GM12878 (cell line): ENCODE measurements around the gene INTS7. TPM values are rescaled to one million over a fixed set of nuclear protein-coding genes. Genes with fewer than 3 reads are reported as not detected.

ENCODE experiments used
- CHD4 ChIP-seq: fragments of 200-600 bp; sonication (generic); IDR thresholded peaks from 2 replicates; pipeline ENCODE4 v1.6.1; 2016; ENCODE audit warnings: mild to moderate bottlenecking
- CREB1 ChIP-seq: IDR thresholded peaks from 2 replicates; pipeline ENCODE4 v1.6.1; 2012; ENCODE audit warnings: low read depth, mild to moderate bottlenecking, inconsistent platforms
- EP300 ChIP-seq, 2 experiments: fragments of 150-350 bp in 1 of 2; IDR thresholded peaks; 2 replicates each; pipeline ENCODE4 v1.6.1; 2011 to 2012; ENCODE audit warnings: low read depth in 2 of 2, low read length in 2 of 2, borderline replicate concordance in 1 of 2, improper control_type of control experiment in 1 of 2, inconsistent platforms in 1 of 2; ENCODE audit not compliant: control insufficient read depth in 1 of 2
- FOXK2 ChIP-seq: fragments of 450-650 bp; IDR thresholded peaks from 2 replicates; pipeline ENCODE4 v1.6.1; 2017; ENCODE audit warnings: mild to moderate bottlenecking, moderate library complexity
- IKZF1 ChIP-seq: fragments of 450-650 bp; conservative IDR thresholded peaks from 2 replicates; pipeline ENCODE4 v1.6.1; 2017; ENCODE audit warnings: antibody characterized with exemption, mild to moderate bottlenecking
- KAT2A ChIP-seq: conservative IDR thresholded peaks from 2 replicates; pipeline ENCODE4 v1.6.1; 2011; ENCODE audit warnings: low read depth, low read length; ENCODE audit not compliant: control insufficient read depth
- MEF2B ChIP-seq: fragments of 450-650 bp; IDR thresholded peaks from 2 replicates; pipeline ENCODE4 v1.6.1; 2018; ENCODE audit warnings: mild to moderate bottlenecking, moderate library complexity; ENCODE audit not compliant: partially characterized antibody, poor library complexity, severe bottlenecking
- MYB ChIP-seq: fragments of 150-350 bp; IDR thresholded peaks from 2 replicates; pipeline ENCODE4 v1.6.1; 2014; ENCODE audit warnings: mild to moderate bottlenecking, low read depth, low read length, borderline replicate concordance
- MYC ChIP-seq: IDR thresholded peaks from 2 replicates; pipeline ENCODE4 v1.6.1; 2011; ENCODE audit warnings: mild to moderate bottlenecking, low read length, moderate library complexity, inconsistent platforms; ENCODE audit not compliant: insufficient read depth, insufficient replicate concordance, insufficient read length, severe bottlenecking
- NFYA ChIP-seq: IDR thresholded peaks from 2 replicates; pipeline ENCODE4 v1.6.1; 2011; ENCODE audit warnings: low read depth, mild to moderate bottlenecking, low read length, improper control_type of control experiment, borderline replicate concordance
- NR2F1 ChIP-seq: fragments of 450-650 bp; conservative IDR thresholded peaks from 2 replicates; pipeline ENCODE4 v1.6.1; 2017; ENCODE audit warnings: mild to moderate bottlenecking
- SIN3A ChIP-seq: IDR thresholded peaks from 2 replicates; pipeline ENCODE4 v1.6.1; 2012; ENCODE audit warnings: low read depth, low read length, improper control_type of control experiment
- SIX5 ChIP-seq: IDR thresholded peaks from 2 replicates; pipeline ENCODE4 v1.6.1; 2011; ENCODE audit warnings: mild to moderate bottlenecking, low read depth, low read length, moderate library complexity; ENCODE audit not compliant: severe bottlenecking
- SMARCA5 ChIP-seq: fragments of 450-650 bp; IDR thresholded peaks from 2 replicates; pipeline ENCODE4 v1.6.1; 2017; ENCODE audit warnings: mild to moderate bottlenecking
- SMC3 ChIP-seq: IDR thresholded peaks from 2 replicates; pipeline ENCODE4 v1.6.1; 2011; ENCODE audit warnings: low read length, improper control_type of control experiment, borderline replicate concordance
- SRF ChIP-seq, 2 experiments: IDR thresholded peaks; 2 replicates each; pipeline ENCODE4 v1.6.1; 2011; ENCODE audit warnings: low read depth in 2 of 2, low read length in 2 of 2, mild to moderate bottlenecking in 1 of 2, moderate library complexity in 1 of 2
- TCF12 ChIP-seq: IDR thresholded peaks from 2 replicates; pipeline ENCODE4 v1.6.1; 2011; ENCODE audit warnings: low read depth, mild to moderate bottlenecking, low read length
- ZBED1 ChIP-seq: IDR thresholded peaks from 2 replicates; pipeline ENCODE4 v1.6.1; 2016; ENCODE audit warnings: borderline replicate concordance
- polyA plus RNA-seq, 11 experiments: library from polyadenylated mRNA; depleted of rRNA in 4 of 11; unstranded in 6 of 11; stranded (reverse) in 5 of 11; fragments of >200 nt; fragmentation: Nextera tagmentation in 4 of 11; fragmentation: Illumina TruSeq in 1 of 11; extraction: Ambion mirVana in 4 of 11; extraction: Trizol in 1 of 11; gene quantifications; 1 replicate in 1 of 11; 2 replicates in 10 of 11; pipeline versions ENCODE4 v1.2.1 to v1.2.3, GENCODE V29; 2011 to 2016; ENCODE audit warnings: inconsistent platforms in 2 of 11, missing spikeins in 2 of 11, low read depth in 1 of 11
- total RNA-seq, 4 experiments: library from RNA; depleted of rRNA in 3 of 4; stranded (reverse); fragments of >200 nt in 3 of 4; fragmentation: Illumina TruSeq in 1 of 4; extraction: Trizol in 1 of 4; gene quantifications; 2 replicates each; pipeline versions ENCODE4 v1.2.1 to v1.2.3, GENCODE V29; 2013 to 2021
- TF ChIP-seq, protein P1 (sequence below): IDR thresholded peaks from 2 replicates; pipeline ENCODE4 v1.6.1; 2012; ENCODE audit warnings: mild to moderate bottlenecking, low read depth, low read length
- TF ChIP-seq, protein P2 (sequence below): IDR thresholded peaks from 2 replicates; pipeline ENCODE4 v1.6.1; 2012; ENCODE audit warnings: improper control_type of control experiment, low read depth, low read length; ENCODE audit not compliant: insufficient replicate concordance

Gene INTS7
- total and polyA plus RNA-seq, 10 of the 15 experiments (the other 5 are each of a cell fraction or from before 2014, with no cell fraction given): 17.1 to 49.1 (median 26.8) TPM

DNA sequence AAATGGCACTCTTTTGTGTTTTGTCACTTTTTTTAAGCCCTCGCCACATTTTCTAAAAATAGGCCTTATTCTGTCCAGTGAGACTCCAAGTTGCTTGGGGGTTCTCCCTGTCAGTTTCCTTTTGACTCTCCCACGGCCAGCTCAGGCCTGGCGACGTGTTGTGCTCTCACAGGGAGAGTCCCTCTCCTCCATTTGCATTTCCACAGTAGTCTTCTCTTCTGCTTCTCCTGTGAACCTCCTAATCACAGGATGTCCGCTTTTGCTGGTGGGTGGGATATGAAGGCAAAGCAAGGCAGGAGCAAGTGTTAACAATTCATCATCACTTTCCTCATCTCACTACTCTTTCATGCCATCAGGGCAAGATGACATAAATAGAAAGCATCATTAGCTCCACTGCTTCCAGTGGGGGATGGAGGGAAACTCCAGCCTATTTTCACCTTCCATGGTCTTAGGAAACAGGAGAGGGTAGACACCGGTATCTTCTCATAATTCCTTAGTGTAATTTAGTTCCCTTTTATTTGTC is 99.8 kb downstream of the INTS7 start (continued):
- peak; percentile 80 for TF ChIP-seq TCF12
- TF ChIP-seq CHD4: no peak
- no peak for TF ChIP-seq MYC
- no peak for TF ChIP-seq MYB
- no peak for TF ChIP-seq NFYA
- TF ChIP-seq SIX5: no peak
- TF ChIP-seq, protein P1, sequence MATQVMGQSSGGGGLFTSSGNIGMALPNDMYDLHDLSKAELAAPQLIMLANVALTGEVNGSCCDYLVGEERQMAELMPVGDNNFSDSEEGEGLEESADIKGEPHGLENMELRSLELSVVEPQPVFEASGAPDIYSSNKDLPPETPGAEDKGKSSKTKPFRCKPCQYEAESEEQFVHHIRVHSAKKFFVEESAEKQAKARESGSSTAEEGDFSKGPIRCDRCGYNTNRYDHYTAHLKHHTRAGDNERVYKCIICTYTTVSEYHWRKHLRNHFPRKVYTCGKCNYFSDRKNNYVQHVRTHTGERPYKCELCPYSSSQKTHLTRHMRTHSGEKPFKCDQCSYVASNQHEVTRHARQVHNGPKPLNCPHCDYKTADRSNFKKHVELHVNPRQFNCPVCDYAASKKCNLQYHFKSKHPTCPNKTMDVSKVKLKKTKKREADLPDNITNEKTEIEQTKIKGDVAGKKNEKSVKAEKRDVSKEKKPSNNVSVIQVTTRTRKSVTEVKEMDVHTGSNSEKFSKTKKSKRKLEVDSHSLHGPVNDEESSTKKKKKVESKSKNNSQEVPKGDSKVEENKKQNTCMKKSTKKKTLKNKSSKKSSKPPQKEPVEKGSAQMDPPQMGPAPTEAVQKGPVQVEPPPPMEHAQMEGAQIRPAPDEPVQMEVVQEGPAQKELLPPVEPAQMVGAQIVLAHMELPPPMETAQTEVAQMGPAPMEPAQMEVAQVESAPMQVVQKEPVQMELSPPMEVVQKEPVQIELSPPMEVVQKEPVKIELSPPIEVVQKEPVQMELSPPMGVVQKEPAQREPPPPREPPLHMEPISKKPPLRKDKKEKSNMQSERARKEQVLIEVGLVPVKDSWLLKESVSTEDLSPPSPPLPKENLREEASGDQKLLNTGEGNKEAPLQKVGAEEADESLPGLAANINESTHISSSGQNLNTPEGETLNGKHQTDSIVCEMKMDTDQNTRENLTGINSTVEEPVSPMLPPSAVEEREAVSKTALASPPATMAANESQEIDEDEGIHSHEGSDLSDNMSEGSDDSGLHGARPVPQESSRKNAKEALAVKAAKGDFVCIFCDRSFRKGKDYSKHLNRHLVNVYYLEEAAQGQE: no peak
- TF ChIP-seq, protein P2, sequence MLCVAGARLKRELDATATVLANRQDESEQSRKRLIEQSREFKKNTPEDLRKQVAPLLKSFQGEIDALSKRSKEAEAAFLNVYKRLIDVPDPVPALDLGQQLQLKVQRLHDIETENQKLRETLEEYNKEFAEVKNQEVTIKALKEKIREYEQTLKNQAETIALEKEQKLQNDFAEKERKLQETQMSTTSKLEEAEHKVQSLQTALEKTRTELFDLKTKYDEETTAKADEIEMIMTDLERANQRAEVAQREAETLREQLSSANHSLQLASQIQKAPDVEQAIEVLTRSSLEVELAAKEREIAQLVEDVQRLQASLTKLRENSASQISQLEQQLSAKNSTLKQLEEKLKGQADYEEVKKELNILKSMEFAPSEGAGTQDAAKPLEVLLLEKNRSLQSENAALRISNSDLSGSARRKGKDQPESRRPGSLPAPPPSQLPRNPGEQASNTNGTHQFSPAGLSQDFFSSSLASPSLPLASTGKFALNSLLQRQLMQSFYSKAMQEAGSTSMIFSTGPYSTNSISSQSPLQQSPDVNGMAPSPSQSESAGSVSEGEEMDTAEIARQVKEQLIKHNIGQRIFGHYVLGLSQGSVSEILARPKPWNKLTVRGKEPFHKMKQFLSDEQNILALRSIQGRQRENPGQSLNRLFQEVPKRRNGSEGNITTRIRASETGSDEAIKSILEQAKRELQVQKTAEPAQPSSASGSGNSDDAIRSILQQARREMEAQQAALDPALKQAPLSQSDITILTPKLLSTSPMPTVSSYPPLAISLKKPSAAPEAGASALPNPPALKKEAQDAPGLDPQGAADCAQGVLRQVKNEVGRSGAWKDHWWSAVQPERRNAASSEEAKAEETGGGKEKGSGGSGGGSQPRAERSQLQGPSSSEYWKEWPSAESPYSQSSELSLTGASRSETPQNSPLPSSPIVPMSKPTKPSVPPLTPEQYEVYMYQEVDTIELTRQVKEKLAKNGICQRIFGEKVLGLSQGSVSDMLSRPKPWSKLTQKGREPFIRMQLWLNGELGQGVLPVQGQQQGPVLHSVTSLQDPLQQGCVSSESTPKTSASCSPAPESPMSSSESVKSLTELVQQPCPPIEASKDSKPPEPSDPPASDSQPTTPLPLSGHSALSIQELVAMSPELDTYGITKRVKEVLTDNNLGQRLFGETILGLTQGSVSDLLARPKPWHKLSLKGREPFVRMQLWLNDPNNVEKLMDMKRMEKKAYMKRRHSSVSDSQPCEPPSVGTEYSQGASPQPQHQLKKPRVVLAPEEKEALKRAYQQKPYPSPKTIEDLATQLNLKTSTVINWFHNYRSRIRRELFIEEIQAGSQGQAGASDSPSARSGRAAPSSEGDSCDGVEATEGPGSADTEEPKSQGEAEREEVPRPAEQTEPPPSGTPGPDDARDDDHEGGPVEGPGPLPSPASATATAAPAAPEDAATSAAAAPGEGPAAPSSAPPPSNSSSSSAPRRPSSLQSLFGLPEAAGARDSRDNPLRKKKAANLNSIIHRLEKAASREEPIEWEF: peak; percentile 88
- peak; percentile 87 to 94 for TF ChIP-seq EP300 (IDR thresholded peaks at IDR 0.05; ENCODE audit: borderline replicate concordance in 1 of 2, control insufficient read depth in 1 of 2, low read depth in 2 of 2, low read length in 2 of 2)
- peak; percentile 83; the same call in 1 of the 2 replicates for TF ChIP-seq NR2F1
- no peak for TF ChIP-seq KAT2A
- peak; percentile 98 for TF ChIP-seq IKZF1
- no peak for TF ChIP-seq SIN3A
- TF ChIP-seq SRF (IDR thresholded peaks at IDR 0.05; ENCODE audit: low read depth in 2 of 2, low read length in 2 of 2): 0 out of 4 replicates have a peak, but pooled peaks of 1 of the 2 experiments have one; percentile 47
- 0 out of 2 replicates have a peak, but pooled peaks have one; percentile 27 for TF ChIP-seq SMARCA5
- TF ChIP-seq MEF2B: peak; percentile 98
- TF ChIP-seq SMC3: peak; percentile 28; the same call in 1 of the 2 replicates
- peak; percentile 84; the same call in 1 of the 2 replicates for TF ChIP-seq ZBED1
- TF ChIP-seq CREB1: peak; percentile 75
- no peak for TF ChIP-seq FOXK2
